ENCODE results near the gene LPO. TPM values are rescaled to one million over a fixed set of nuclear protein-coding genes. Genes with fewer than 3 reads are reported as not detected.
A peak's percentile ranks its signal among the peaks of the same experiment; 100 is the strongest.

The LPO gene
- total RNA-seq, 6 experiments from 2014 or later = not detected

DNA sequence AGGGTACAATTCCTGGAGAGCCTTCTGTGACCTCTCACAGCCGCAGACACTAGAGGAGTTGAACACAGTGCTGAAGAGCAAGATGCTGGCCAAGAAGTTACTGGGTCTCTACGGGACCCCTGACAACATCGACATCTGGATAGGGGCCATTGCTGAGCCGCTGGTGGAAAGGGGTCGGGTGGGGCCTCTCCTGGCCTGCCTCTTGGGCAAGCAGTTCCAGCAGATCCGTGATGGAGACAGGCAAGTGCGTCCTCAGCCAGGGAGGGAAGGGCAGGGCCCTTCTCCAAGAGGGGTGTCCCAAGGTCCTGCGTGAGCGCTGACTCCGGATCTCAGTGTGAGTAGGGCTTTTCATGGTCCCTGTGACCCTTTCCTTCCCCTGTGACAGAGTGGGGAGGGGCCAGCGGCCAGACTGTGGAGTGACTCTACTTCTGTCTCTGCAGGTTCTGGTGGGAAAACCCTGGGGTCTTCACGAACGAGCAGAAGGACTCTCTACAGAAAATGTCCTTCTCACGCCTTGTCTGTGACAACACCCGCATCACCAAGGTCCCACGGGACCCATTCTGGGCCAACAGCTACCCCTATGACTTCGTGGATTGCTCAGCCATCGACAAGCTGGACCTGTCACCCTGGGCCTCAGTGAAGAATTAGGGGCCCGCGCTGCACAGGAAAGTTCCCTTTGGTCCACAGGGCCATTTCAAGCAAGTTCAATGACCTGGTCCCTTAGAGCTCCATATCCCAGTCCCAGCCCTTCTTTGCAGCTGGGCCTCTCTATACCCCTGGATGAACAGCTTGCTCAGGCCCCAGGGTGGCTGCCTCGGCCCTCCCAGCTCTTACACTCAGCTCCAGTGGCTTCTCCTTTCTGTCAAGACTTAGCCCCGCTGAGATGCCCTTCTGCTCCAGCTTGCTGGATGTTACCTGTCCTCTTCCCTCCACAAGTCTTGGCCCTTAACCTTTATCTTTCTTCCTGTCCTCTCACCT lies 29.3 kb downstream of the LPO start:
- DNase-seq = no peak
- Mint-ChIP-seq H3K27me3 (ENCODE audit: insufficient read depth) (peaks cover 33% of the 10 kb centered on the region), H3K4me1 (ENCODE audit: low read depth) (no peaks in the 10 kb centered on the region), H3K9me3 (no peaks in the 10 kb centered on the region), H3K27ac (no peak overlapping the region), H3K4me3 (no peak overlapping the region), H3K36me3 (ENCODE audit: low read depth) (no peaks in the 10 kb centered on the region)
- TF ChIP-seq, protein P1, sequence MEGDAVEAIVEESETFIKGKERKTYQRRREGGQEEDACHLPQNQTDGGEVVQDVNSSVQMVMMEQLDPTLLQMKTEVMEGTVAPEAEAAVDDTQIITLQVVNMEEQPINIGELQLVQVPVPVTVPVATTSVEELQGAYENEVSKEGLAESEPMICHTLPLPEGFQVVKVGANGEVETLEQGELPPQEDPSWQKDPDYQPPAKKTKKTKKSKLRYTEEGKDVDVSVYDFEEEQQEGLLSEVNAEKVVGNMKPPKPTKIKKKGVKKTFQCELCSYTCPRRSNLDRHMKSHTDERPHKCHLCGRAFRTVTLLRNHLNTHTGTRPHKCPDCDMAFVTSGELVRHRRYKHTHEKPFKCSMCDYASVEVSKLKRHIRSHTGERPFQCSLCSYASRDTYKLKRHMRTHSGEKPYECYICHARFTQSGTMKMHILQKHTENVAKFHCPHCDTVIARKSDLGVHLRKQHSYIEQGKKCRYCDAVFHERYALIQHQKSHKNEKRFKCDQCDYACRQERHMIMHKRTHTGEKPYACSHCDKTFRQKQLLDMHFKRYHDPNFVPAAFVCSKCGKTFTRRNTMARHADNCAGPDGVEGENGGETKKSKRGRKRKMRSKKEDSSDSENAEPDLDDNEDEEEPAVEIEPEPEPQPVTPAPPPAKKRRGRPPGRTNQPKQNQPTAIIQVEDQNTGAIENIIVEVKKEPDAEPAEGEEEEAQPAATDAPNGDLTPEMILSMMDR (IDR thresholded peaks at IDR 0.05) = no peak

DNA sequence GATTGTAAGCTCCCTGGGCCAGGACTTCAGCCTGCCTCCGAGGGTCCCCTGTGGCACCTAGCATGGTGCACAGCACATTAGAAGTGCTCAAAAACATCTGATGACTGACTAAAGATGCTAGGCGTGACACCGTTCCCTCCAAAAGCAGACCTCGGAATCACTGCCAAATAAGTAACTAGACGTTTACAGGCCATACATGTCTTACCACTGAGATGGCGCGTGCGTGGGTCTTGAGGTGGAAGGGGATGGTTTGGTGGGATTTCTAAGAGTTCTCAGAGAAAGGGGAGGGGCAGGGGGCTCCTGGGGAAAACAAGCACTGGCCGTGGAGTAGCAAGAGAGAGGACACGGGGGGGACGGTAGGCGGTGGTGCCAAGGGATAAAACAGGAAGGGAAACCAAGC lies 29.9 kb downstream of the LPO start:
- no peaks in the 10 kb centered on the region for H3K9me3 Mint-ChIP-seq
- H3K36me3 Mint-ChIP-seq (ENCODE audit: low read depth) = no peaks in the 10 kb centered on the region
- H3K27ac Mint-ChIP-seq = no peak overlapping the region
- H3K4me3 Mint-ChIP-seq = no peak overlapping the region
- TF ChIP-seq, protein P1 (IDR thresholded peaks at IDR 0.05) = no peak
- peaks cover 28% of the 10 kb centered on the region for H3K27me3 Mint-ChIP-seq (ENCODE audit: insufficient read depth)
- no peak for DNase-seq
- no peaks in the 10 kb centered on the region for H3K4me1 Mint-ChIP-seq (ENCODE audit: low read depth)

DNA sequence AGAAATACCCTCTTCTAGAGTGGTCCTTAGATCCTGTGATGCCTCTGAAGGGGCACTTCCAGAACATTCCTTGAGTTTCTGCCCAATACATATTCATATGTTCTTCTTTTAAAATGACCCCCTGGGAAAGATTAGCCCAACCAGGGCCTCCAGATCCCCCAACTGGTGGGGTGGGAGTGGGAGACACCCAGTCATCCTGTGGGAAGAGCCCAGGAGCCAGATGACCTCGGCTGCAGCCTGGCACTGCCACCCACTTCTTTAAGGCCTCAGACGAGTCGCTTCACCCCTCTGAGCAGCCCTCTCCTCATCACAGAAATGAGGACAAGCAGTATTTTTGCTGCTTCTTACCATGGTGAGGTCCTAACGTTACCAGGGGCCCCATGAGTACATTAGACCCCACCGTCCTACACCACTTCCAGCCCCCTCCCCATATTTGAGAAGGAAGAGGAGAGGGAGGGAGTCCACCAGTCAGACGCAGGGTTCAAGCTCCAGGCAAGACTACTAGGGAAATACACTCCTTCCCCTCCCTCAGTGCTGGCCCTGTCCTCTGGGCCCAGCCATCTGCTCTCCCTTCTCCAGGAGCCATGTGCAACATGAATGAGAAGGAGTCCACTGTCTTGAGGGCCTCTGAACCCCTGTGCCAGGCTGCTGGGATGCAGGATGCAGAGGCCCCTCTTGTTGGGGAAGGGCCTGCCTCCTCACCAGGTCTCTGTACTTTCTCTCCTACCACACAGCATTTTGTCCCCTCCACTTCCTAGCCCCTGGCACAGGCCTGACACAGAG lies 30.6 kb downstream of the LPO start:
- H3K9me3 Mint-ChIP-seq = no peaks in the 10 kb centered on the region
- H3K4me3 Mint-ChIP-seq = no peak overlapping the region
- H3K27me3 Mint-ChIP-seq (ENCODE audit: insufficient read depth) = peaks cover 32% of the 10 kb centered on the region
- TF ChIP-seq, protein P1 (IDR thresholded peaks at IDR 0.05) = no peak
- H3K36me3 Mint-ChIP-seq (ENCODE audit: low read depth) = no peaks in the 10 kb centered on the region
- H3K27ac Mint-ChIP-seq = no peak overlapping the region
- H3K4me1 Mint-ChIP-seq (ENCODE audit: low read depth) = no peaks in the 10 kb centered on the region
- no peak for DNase-seq

DNA sequence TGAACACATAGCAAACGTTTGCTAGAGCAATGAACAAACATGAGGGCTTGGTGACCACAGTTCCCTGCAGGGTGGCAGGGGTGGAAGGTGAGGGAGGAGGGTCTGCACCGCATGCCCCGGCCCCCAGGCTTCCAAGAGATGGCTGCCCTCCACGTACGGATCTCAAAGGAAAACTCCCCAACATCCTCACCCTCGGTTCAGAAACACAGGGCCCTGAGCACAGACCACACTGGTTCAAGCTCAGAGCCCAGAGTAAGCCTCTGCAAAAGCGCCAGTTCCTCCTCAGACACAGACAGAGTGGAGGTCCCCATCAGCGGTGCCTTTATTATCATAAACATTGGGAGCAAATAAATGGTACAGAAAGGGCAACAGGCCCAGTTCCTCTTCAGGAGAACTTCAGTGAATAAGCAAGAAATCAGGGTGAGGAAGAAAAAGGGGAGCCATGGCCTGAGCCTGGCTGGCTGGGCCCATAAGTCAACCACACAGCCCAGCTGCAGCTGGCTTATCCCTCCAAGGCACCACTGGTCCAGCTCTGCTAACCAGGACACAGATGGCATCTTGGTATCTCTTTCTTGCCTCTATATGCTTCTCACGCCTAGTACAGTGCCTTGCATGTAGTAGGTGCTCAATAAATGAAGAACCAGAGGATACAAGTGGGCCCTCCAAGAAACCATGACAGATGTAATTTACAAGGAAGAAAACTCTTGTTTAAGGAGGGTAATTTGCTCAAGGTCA lies 31.3 kb downstream of the LPO start:
- Mint-ChIP-seq H3K4me1 (ENCODE audit: low read depth) (no peaks in the 10 kb centered on the region), H3K27ac (no peak overlapping the region), H3K36me3 (ENCODE audit: low read depth) (no peaks in the 10 kb centered on the region), H3K4me3 (no peak overlapping the region), H3K9me3 (no peaks in the 10 kb centered on the region), H3K27me3 (ENCODE audit: insufficient read depth) (peaks cover 28% of the 10 kb centered on the region)
- TF ChIP-seq, protein P1 (IDR thresholded peaks at IDR 0.05) = no peak
- DNase-seq = no peak

DNA sequence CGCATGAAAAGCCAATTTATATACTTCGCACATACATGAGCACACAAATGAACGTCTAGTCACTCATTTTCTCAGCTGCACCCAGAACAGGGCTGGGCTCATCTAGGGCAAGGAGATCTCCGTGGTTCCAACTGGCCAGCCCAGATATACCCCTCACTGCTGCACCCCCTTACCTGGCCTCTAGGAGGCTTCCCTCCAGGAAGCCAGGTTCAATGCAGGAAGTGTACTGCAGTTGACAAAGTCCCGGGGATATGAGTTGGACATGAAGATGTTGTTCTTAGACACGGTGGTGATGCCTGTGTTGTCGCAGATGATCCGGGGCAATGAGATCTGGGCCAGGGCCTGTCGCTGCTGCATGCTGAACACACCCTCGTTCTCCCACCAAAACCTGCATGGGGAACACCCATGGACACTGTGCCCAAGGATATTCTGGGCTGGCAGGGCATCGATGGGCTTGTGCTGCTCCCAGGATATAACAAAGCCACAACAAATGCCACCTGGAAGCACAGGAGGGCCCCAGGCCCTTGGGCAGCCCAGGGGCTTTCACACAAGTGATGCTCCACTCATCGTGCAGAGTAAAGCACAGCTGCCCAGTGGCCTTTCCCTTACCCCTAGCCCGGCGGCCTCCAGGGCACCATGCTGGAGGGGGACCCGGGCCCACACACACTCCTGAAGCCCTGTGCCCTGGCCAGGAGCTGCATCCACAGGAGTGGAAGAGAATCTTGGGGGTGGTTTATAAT lies 32.3 kb downstream of the LPO start:
- Mint-ChIP-seq H3K9me3 (no peaks in the 10 kb centered on the region), H3K36me3 (ENCODE audit: low read depth) (no peaks in the 10 kb centered on the region), H3K4me1 (ENCODE audit: low read depth) (no peaks in the 10 kb centered on the region), H3K4me3 (no peak overlapping the region), H3K27ac (no peak overlapping the region), H3K27me3 (ENCODE audit: insufficient read depth) (peaks cover 29% of the 10 kb centered on the region)
- TF ChIP-seq, protein P1 (IDR thresholded peaks at IDR 0.05) = peak; percentile 33
- no peak for DNase-seq
